Regular cardiac myocyte (primary cell): ENCODE results near the gene CFAP107. TPM values are rescaled to one million over a fixed set of nuclear protein-coding genes. Genes with fewer than 3 reads are reported as not detected.

Source experiments
- total RNA-seq: library from RNA; depleted of rRNA; stranded (reverse); fragments of >200 nt; gene quantifications from 2 replicates; pipeline ENCODE4 v1.2.3, GENCODE V29; 2014

Gene CFAP107, protein sequence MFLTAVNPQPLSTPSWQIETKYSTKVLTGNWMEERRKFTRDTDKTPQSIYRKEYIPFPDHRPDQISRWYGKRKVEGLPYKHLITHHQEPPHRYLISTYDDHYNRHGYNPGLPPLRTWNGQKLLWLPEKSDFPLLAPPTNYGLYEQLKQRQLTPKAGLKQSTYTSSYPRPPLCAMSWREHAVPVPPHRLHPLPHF
- not detected in 2 replicates for total RNA-seq

DNA sequence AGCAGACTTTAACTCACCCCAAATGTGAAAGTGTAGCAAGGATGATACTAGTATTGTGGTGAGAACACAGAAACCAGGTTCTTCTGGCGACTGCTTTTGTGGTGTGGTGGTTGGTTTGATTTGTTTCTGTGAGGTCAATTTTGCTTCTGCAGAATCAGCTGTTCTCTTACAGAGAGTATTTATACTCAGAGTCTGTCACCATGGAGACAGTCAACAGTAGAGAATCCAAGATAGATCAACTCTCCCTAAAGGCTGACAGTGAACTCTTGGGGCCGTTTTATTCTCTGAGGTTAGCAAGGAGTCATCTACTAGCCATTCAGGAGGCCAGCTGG is at the start of gene CFAP107:
CFAP107 (plus strand) TSS at position 209 of the 332 bp plus-strand sequence. CDS start 231 bp downstream, outside the sequence.

DNA sequence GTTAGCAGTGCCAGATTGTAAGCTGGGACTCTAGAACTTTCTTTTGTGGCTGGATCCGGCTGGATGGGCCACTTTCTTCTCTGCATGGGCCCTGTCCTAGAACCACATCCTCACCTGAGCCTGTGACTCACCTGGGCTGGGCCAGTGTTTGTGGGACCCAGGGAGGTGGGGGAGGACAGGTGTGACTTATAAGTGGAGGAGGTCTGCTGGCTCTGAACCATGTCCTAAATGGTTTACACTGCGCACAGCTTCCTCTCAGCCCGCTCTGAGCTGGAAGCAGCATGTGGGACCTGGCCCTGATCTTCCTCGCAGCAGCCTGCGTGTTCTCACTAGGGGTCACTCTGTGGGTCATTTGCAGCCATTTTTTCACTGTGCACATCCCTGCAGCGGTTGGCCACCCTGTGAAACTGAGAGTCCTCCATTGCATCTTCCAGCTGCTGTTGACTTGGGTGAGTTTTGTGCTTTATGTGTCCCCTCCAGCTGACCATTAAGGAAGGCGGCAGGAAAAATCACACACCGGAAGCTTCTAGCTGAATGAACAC is 30.0 kb upstream of the CFAP107 start, which contains the start of gene AADACL3:
AADACL3 (plus strand) TSS at position 215 of the 542 bp plus-strand sequence; CDS start at position 282, 67 bp downstream.

DNA sequence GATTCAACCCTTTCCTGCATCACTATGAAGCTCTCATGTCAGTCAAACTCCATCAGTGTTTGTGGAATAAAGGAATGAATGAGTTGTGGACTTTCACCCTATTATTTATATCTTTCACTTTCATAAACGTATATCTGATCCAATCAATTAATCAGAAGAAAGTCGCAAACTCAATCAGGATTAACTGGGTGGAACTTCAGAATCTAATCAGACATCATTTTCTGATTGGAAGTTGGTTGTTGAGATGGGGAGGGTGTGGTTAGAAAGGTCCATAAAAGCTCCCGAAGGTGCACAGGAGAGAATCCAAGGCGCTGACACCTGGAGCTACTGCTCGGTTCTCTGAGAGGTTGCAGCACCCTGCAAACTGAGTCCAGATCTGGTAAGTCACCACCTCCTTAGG is 27.4 kb downstream of the CFAP107 start, which contains the start of gene PRAMEF12:
PRAMEF12 (plus strand) TSS at position 301 of the 400 bp plus-strand sequence. CDS start 1,130 bp downstream, outside the sequence.

DNA sequence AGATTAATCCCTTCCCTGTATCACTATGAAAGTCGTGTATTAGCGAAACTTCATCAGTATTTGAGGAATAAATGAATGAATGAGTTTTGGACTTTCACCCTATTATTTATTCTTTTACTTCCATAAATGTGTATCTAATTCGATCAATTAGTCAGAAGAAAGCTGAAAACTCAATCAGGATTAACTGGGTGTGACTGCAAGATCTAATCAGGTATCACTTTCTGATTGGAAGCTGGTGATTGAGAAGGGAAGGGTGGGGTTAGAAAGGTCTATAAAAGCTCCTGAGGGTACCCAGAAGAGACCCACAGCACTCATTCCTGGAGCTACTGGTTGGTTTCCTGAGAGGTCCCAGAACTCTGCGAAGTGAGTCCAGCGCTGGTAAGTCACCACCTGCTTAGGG is 45.1 kb downstream of the CFAP107 start, which contains the start of gene PRAMEF1:
PRAMEF1 (plus strand) TSS at position 301 of the 400 bp plus-strand sequence. CDS start 1,831 bp downstream, outside the sequence.

Other genes starting within 250 kb of the CFAP107 start
- 179 and 234 TPM in 2 replicates for gene DHRS3, start 128.0 kb upstream of the CFAP107 start, total RNA-seq
- gene AADACL4, start 102.1 kb upstream of the CFAP107 start, total RNA-seq = under 0.01 TPM in 1 of 2 replicates, not detected in the other
- gene AADACL3, start 30.1 kb upstream of the CFAP107 start, total RNA-seq = not detected in 2 replicates
- gene PRAMEF12, start 27.5 kb downstream of the CFAP107 start, total RNA-seq = not detected in 2 replicates
- not detected in 2 replicates for gene PRAMEF1, start 45.2 kb downstream of the CFAP107 start, total RNA-seq
- gene PRAMEF11, start 85.2 kb downstream of the CFAP107 start, total RNA-seq = not detected in 2 replicates
- not detected in 2 replicates for gene HNRNPCL1, start 102.5 kb downstream of the CFAP107 start, total RNA-seq
- gene PRAMEF2, start 110.9 kb downstream of the CFAP107 start, total RNA-seq = not detected in 2 replicates
- gene PRAMEF4, start 140.0 kb downstream of the CFAP107 start, total RNA-seq = not detected in 2 replicates
- not detected in 2 replicates for gene PRAMEF10, start 152.1 kb downstream of the CFAP107 start, total RNA-seq
- not detected in 2 replicates for gene PRAMEF7, start 170.4 kb downstream of the CFAP107 start, total RNA-seq
- not detected in 2 replicates for gene PRAMEF6, start 201.4 kb downstream of the CFAP107 start, total RNA-seq